Measurements from ENCODE around the gene MBD5.

DNA sequence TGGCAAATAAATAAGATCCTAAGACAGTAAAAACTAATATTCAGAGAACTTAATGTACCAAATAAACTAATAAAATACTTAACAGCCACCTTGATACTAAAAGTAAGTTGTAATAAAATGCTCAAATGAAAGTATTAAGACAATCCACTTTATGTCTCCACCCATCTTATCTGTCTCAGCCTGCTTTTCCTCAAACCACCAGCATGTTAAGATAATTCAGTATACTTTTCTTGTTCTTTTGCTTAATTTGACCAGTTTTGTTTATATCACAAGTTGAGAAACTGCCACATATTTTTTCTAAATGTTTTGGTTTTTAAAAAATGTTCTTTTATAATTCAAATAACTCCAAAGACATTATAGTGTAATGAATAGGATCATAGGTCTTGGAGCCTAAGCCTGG, 142.0 kb downstream of the MBD5 start:
- no peak for TF ChIP-seq POLR2A (IDR thresholded peaks at IDR 0.05)
- TF ChIP-seq, protein P1, sequence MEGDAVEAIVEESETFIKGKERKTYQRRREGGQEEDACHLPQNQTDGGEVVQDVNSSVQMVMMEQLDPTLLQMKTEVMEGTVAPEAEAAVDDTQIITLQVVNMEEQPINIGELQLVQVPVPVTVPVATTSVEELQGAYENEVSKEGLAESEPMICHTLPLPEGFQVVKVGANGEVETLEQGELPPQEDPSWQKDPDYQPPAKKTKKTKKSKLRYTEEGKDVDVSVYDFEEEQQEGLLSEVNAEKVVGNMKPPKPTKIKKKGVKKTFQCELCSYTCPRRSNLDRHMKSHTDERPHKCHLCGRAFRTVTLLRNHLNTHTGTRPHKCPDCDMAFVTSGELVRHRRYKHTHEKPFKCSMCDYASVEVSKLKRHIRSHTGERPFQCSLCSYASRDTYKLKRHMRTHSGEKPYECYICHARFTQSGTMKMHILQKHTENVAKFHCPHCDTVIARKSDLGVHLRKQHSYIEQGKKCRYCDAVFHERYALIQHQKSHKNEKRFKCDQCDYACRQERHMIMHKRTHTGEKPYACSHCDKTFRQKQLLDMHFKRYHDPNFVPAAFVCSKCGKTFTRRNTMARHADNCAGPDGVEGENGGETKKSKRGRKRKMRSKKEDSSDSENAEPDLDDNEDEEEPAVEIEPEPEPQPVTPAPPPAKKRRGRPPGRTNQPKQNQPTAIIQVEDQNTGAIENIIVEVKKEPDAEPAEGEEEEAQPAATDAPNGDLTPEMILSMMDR (IDR thresholded peaks at IDR 0.05) = no peak
